NCI-H510A treated with DMSO at 0.1 percent for 48 hours (cell line): ENCODE data around the gene CAPN14.

ENCODE experiments used
- DNase-seq: peaks from one replicate; lab custom pipeline; 2025; lab: John Stamatoyannopoulos, UW

CAPN14 gene

GRCh38 chr2:31227110-31227509 is 9.8 kb upstream of the CAPN14 start:
- DNase-seq, result no peak

GRCh38 chr2:31226266-31226665 is 9.0 kb upstream of the CAPN14 start:
- DNase-seq, result no peak

GRCh38 chr2:31223749-31224148 is 6.4 kb upstream of the CAPN14 start:
- DNase-seq, result no peak

- no peak for DNase-seq
These were observed 5.7 kb upstream of the CAPN14 start for GRCh38 chr2:31223026-31223425.

- no peak for DNase-seq
These were observed 4.8 kb upstream of the CAPN14 start for GRCh38 chr2:31222071-31222470.

GRCh38 chr2:31221544-31221943 is 4.2 kb upstream of the CAPN14 start:
- no peak for DNase-seq

GRCh38 chr2:31219131-31219969 is 2.0 kb upstream of the CAPN14 start:
- DNase-seq, result no peak

GRCh38 chr2:31216734-31217133 is 581 bp downstream of the CAPN14 start:
- DNase-seq, result no peak

- no peak for DNase-seq
These were observed 2.8 kb downstream of the CAPN14 start for GRCh38 chr2:31214444-31214915.

GRCh38 chr2:31213601-31214443 is 3.5 kb downstream of the CAPN14 start:
- no peak for DNase-seq

GRCh38 chr2:31212659-31213600 is 4.4 kb downstream of the CAPN14 start:
- DNase-seq, result no peak

- DNase-seq, result no peak
These were observed 9.1 kb downstream of the CAPN14 start for GRCh38 chr2:31208240-31208639.

GRCh38 chr2:31207790-31208189 is 9.5 kb downstream of the CAPN14 start:
- DNase-seq, result no peak

- DNase-seq, result no peak
These were observed 11.7 kb downstream of the CAPN14 start for GRCh38 chr2:31205613-31206012.

- no peak for DNase-seq
These were observed 12.1 kb downstream of the CAPN14 start for GRCh38 chr2:31205186-31205585.

GRCh38 chr2:31204783-31205182 is 12.5 kb downstream of the CAPN14 start:
- DNase-seq, result no peak

- DNase-seq, result no peak
These were observed 13.4 kb downstream of the CAPN14 start for GRCh38 chr2:31203916-31204315.

- no peak for DNase-seq
These were observed 14.5 kb downstream of the CAPN14 start for GRCh38 chr2:31202833-31203232.

- no peak for DNase-seq
These were observed 15.3 kb downstream of the CAPN14 start for GRCh38 chr2:31202041-31202440.

- no peak for DNase-seq
These were observed 16.3 kb downstream of the CAPN14 start for GRCh38 chr2:31200972-31201371.

- no peak for DNase-seq
These were observed 18.1 kb downstream of the CAPN14 start for GRCh38 chr2:31199206-31199605.

- no peak for DNase-seq
These were observed 19.6 kb downstream of the CAPN14 start for GRCh38 chr2:31197669-31198068.
